BJ (cell line): Measurements from ENCODE around the gene MRPS34. TPM values are rescaled to one million over a fixed set of nuclear protein-coding genes. Genes with fewer than 3 reads are reported as not detected.
A peak's percentile ranks its signal among the peaks of the same experiment; 100 is the strongest.

ENCODE experiments used
- CTCF ChIA-PET: fragments of 350-600 bp; formaldehyde crosslinking; extraction: SDS; loops from one replicate; lab custom pipeline; 2021; ENCODE audit warnings: antibody characterized with exemption, inconsistent platforms; lab: Yijun Ruan, JAX
- POLR2A ChIA-PET: fragments of 300-600 bp; sonication (Branson Sonifier 250); formaldehyde crosslinking; extraction: SDS; loops from one replicate; lab custom pipeline; 2021; ENCODE audit warnings: antibody characterized with exemption; lab: Charles Lee
- DNase-seq: peaks from one replicate; pipeline ENCODE4 v3.0.0-alpha.2; 2011; ENCODE audit warnings: low read depth
- H3K27me3 ChIP-seq: 2 replicates; pipeline ENCODE4 v1.6.0; 2011; ENCODE audit warnings: low read length; ENCODE audit not compliant: control insufficient read depth, insufficient read depth
- H3K36me3 ChIP-seq: 2 replicates; pipeline ENCODE4 v1.5.1; 2011; ENCODE audit warnings: low read length; ENCODE audit not compliant: control insufficient read depth, insufficient read depth
- H3K4me3 ChIP-seq: 2 replicates; pipeline ENCODE4 v1.5.1; 2011; ENCODE audit warnings: low read depth, mild to moderate bottlenecking, control low read depth, low read length
- CTCF ChIP-seq: IDR thresholded peaks from 2 replicates; pipeline ENCODE4 v1.5.1; 2011; ENCODE audit warnings: low read depth, mild to moderate bottlenecking, control low read depth, inconsistent platforms, low read length, moderate library complexity; ENCODE audit not compliant: insufficient read depth
- polyA plus RNA-seq: library from polyadenylated mRNA; depleted of rRNA; stranded (reverse); fragments of >200 nt; gene quantifications from 2 replicates; pipeline ENCODE4 v1.2.3, GENCODE V29; 2011

The MRPS34 gene
- polyA plus RNA-seq, 1 experiment, result 69.6 TPM

- H3K4me3 ChIP-seq, result no peak overlapping the region
- POLR2A ChIA-PET, result no interaction called here
- CTCF ChIA-PET, result interaction anchor here (0.6 to 1.0 kb wide), 2 partner anchors 15 to 52 kb away, joined by 4 read pairs; no protein-coding TSS in a partner anchor
- no peak for DNase-seq
- peaks cover 32% of the 10 kb centered on the region for H3K36me3 ChIP-seq
- TF ChIP-seq CTCF, result no peak
- H3K27me3 ChIP-seq, result no peaks in the 10 kb centered on the region
These were observed 23.5 kb downstream of the MRPS34 start for GRCh38 chr16:1749152-1750117.

DNA sequence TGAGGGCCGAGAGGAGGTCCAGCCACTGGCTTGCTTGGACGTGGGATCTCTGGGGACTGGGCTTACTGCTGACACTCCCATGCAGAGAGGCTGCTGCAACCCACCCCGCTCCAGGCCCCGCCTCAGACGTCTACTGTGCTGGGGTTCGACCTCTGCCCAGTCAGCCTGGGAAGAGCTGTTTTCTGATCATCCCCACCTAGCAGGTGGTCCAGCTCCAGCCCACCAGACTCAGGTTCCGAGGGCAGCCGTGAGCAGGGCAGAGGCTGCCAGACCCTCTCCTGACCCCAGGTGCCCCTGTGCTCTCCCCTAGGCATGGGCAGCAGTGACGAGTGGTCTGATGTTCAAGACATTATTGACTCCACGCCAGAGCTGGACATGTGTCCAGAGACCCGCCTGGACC is 25.0 kb downstream of the MRPS34 start:
- ChIA-PET POLR2A (no interaction called here), CTCF (no interaction called here)
- no peaks in the 10 kb centered on the region for H3K27me3 ChIP-seq
- TF ChIP-seq CTCF, result no peak
- H3K36me3 ChIP-seq, result peaks cover 41% of the 10 kb centered on the region
- H3K4me3 ChIP-seq, result no peak overlapping the region
- DNase-seq, result no peak

GRCh38 chr16:1746693-1747195 is 26.2 kb downstream of the MRPS34 start:
- Histone ChIP-seq H3K27me3 (no peaks in the 10 kb centered on the region), H3K4me3 (no peak overlapping the region), H3K36me3 (peaks cover 37% of the 10 kb centered on the region)
- no peak for DNase-seq
- no peak for TF ChIP-seq CTCF
- ChIA-PET CTCF (interaction anchor here (1.5 kb wide), 1 partner anchor 12 kb away, joined by 3 read pairs; no protein-coding TSS in a partner anchor), POLR2A (no interaction called here)

GRCh38 chr16:1745900-1746692 is 26.8 kb downstream of the MRPS34 start:
- POLR2A ChIA-PET, result no interaction called here
- Histone ChIP-seq H3K27me3 (no peaks in the 10 kb centered on the region), H3K36me3 (peaks cover 36% of the 10 kb centered on the region), H3K4me3 (no peak overlapping the region)
- CTCF ChIA-PET, result interaction anchor here (0.7 to 1.5 kb wide), 5 partner anchors 12 to 40 kb away, joined by 3 to 5 read pairs (median 3); partner anchors contain the start of genes EME2, MAPK8IP3 and MRPS34
- TF ChIP-seq CTCF, result no peak
- DNase-seq, result peak; percentile 37
